Fibroblast of lung (primary cell): ENCODE results near the gene SYTL5. TPM values are rescaled to one million over a fixed set of nuclear protein-coding genes. Genes with fewer than 3 reads are reported as not detected.

Source experiments
- DNase-seq, 2 donors: peaks; one replicate each; pipeline versions ENCODE4 v3.0.0 to v3.0.0-alpha.2; 2010; ENCODE audit warnings: low read depth in 2 of 2
- H2AFZ ChIP-seq: 2 replicates; pipeline ENCODE4 v1.5.1; 2012; ENCODE audit warnings: low read length, control low read depth, inconsistent platforms
- H3K27ac ChIP-seq: 2 replicates; pipeline ENCODE4 v1.5.1; 2011; ENCODE audit warnings: low read length, control low read depth; ENCODE audit not compliant: insufficient read depth
- H3K27me3 ChIP-seq: 2 replicates; pipeline ENCODE4 v1.5.1; 2011; ENCODE audit warnings: mild to moderate bottlenecking, low read length; ENCODE audit not compliant: control insufficient read depth, insufficient read depth
- H3K36me3 ChIP-seq: 2 replicates; pipeline ENCODE4 v1.5.1; 2011; ENCODE audit warnings: low read length; ENCODE audit not compliant: control insufficient read depth, insufficient read depth
- H3K4me1 ChIP-seq: 2 replicates; pipeline ENCODE4 v1.5.1; 2011; ENCODE audit warnings: low read length; ENCODE audit not compliant: control insufficient read depth, insufficient read depth; ENCODE audit errors: extremely low read depth
- H3K4me2 ChIP-seq: 2 replicates; pipeline ENCODE4 v1.5.1; 2011; ENCODE audit warnings: low read length, control low read depth; ENCODE audit not compliant: insufficient read depth; ENCODE audit errors: extremely low read depth
- H3K4me3 ChIP-seq, 4 experiments: fragments of 200-600 bp in 1 of 4; sonication (generic) in 1 of 4; replicated peaks in 1 of 4; 2 replicates each; pipeline ENCODE4 v1.5.1; 2011 to 2016; ENCODE audit warnings: low read length in 4 of 4, low read depth in 3 of 4, mild to moderate bottlenecking in 3 of 4, control low read depth in 2 of 4, inconsistent platforms in 1 of 4, mixed read lengths in 1 of 4; ENCODE audit not compliant: insufficient read depth in 1 of 4; ENCODE audit errors: control extremely low read depth in 1 of 4
- H3K79me2 ChIP-seq: 2 replicates; pipeline ENCODE4 v1.5.1; 2012; ENCODE audit warnings: mild to moderate bottlenecking, low read length, inconsistent platforms; ENCODE audit not compliant: control insufficient read depth, insufficient read depth
- H3K9ac ChIP-seq: 2 replicates; pipeline ENCODE4 v1.5.1; 2011; ENCODE audit warnings: mild to moderate bottlenecking, low read length, control low read depth; ENCODE audit not compliant: insufficient read depth
- H3K9me3 ChIP-seq: 2 replicates; pipeline ENCODE4 v1.5.1; 2012; ENCODE audit warnings: low read depth, low read length; ENCODE audit not compliant: control insufficient read depth, insufficient read depth
- H4K20me1 ChIP-seq: 2 replicates; pipeline ENCODE4 v1.5.1; 2011; ENCODE audit warnings: low read length; ENCODE audit not compliant: control insufficient read depth, insufficient read depth; ENCODE audit errors: extremely low read depth
- CTCF ChIP-seq, 2 donors: IDR thresholded peaks in 1 of 2; conservative IDR thresholded peaks in 1 of 2; 1 replicate in 1 of 2; 2 replicates in 1 of 2; pipeline ENCODE4 v1.5.1; 2011 to 2012; ENCODE audit warnings: low read length in 2 of 2, control low read depth in 1 of 2, inconsistent platforms in 1 of 2, low read depth in 1 of 2, mild to moderate bottlenecking in 1 of 2
- EZH2 ChIP-seq: IDR thresholded peaks from 2 replicates; pipeline ENCODE4 v1.5.1; 2012; ENCODE audit warnings: low read length, control low read depth, mild to moderate bottlenecking; ENCODE audit errors: missing control alignments
- polyA plus RNA-seq, 2 donors: library from polyadenylated mRNA; depleted of rRNA in 1 of 2; stranded (reverse) in 1 of 2; unstranded in 1 of 2; fragments of >200 nt; gene quantifications; 2 replicates each; pipeline ENCODE4 v1.2.1, GENCODE V29; 2011 to 2012; ENCODE audit warnings: missing spikeins in 1 of 2
- total RNA-seq: library from RNA; depleted of rRNA; stranded (reverse); fragments of >200 nt; gene quantifications from 2 replicates; pipeline ENCODE4 v1.2.1, GENCODE V29; 2014

SYTL5 gene
- total and polyA plus RNA-seq, 2 donors (not counting 1 experiment from before 2014, with no cell fraction given), result 0.27 to 1.5 TPM

- peak in 1 of 2 donors; percentile 53 for DNase-seq
- Histone ChIP-seq H2AFZ (no peak overlapping the region), H3K27me3 (no peaks in the 10 kb centered on the region), H3K36me3 (no peaks in the 10 kb centered on the region), H3K27ac (no peak overlapping the region), H3K9me3 (no peaks in the 10 kb centered on the region), H3K4me2 (no peak overlapping the region), H3K4me1 (no peaks in the 10 kb centered on the region), H3K4me3 (no peak overlapping the region), H3K9ac (no peak overlapping the region), H4K20me1 (no peaks in the 10 kb centered on the region), H3K79me2 (no peaks in the 10 kb centered on the region)
- TF ChIP-seq EZH2, result no peak
- no peak for TF ChIP-seq CTCF (conservative IDR thresholded peaks at IDR 0.05 in 1 of 2, IDR thresholded peaks at IDR 0.05 in 1 of 2; ENCODE audit: low read depth in 1 of 2, low read length in 2 of 2)
These were observed 103.9 kb downstream of the SYTL5 start for GRCh38 chrX:38110231-38110630.

- no peaks in the 10 kb centered on the region for H3K4me1 ChIP-seq
- H3K9ac ChIP-seq, result no peak overlapping the region
- H3K27me3 ChIP-seq, result no peaks in the 10 kb centered on the region
- H3K79me2 ChIP-seq, result no peaks in the 10 kb centered on the region
- no peaks in the 10 kb centered on the region for H3K36me3 ChIP-seq
- H2AFZ ChIP-seq, result no peak overlapping the region
- no peak overlapping the region for H3K27ac ChIP-seq
- no peak overlapping the region for H3K4me2 ChIP-seq
- no peak for DNase-seq
- TF ChIP-seq CTCF (conservative IDR thresholded peaks at IDR 0.05 in 1 of 2, IDR thresholded peaks at IDR 0.05 in 1 of 2; ENCODE audit: low read depth in 1 of 2, low read length in 2 of 2) (no peak), EZH2 (no peak)
- no peaks in the 10 kb centered on the region for H3K9me3 ChIP-seq
- no peak overlapping the region for H3K4me3 ChIP-seq
- H4K20me1 ChIP-seq, result no peaks in the 10 kb centered on the region
These were observed 104.8 kb downstream of the SYTL5 start for GRCh38 chrX:38111196-38111595.

- no peak overlapping the region for H2AFZ ChIP-seq
- H3K4me3 ChIP-seq, result no peak overlapping the region
- no peaks in the 10 kb centered on the region for H4K20me1 ChIP-seq
- no peaks in the 10 kb centered on the region for H3K27me3 ChIP-seq
- H3K27ac ChIP-seq, result no peak overlapping the region
- H3K4me1 ChIP-seq, result no peaks in the 10 kb centered on the region
- no peaks in the 10 kb centered on the region for H3K36me3 ChIP-seq
- no peaks in the 10 kb centered on the region for H3K9me3 ChIP-seq
- no peak overlapping the region for H3K9ac ChIP-seq
- DNase-seq, result no peak
- no peaks in the 10 kb centered on the region for H3K79me2 ChIP-seq
- TF ChIP-seq CTCF (conservative IDR thresholded peaks at IDR 0.05 in 1 of 2, IDR thresholded peaks at IDR 0.05 in 1 of 2; ENCODE audit: low read depth in 1 of 2, low read length in 2 of 2), result no peak
- TF ChIP-seq EZH2, result no peak
- H3K4me2 ChIP-seq, result no peak overlapping the region
These were observed 106.2 kb downstream of the SYTL5 start for GRCh38 chrX:38112566-38112965.
